Heart left ventricle (tissue), 16 donors: Measurements from ENCODE around the gene BTRC. TPM values are rescaled to one million over a fixed set of nuclear protein-coding genes. Genes with fewer than 3 reads are reported as not detected.
A peak's percentile ranks its signal among the peaks of the same experiment; 100 is the strongest.

Experiments used
- ATAC-seq, 4 donors: fragments of 200-7000 bp; cut with Tn5 transposase; one replicate each; pipeline ENCODE4 v1.9.1; 2020 to 2022; ENCODE audit warnings: moderate library complexity in 4 of 4, mild to moderate bottlenecking in 3 of 4, moderate number of reproducible peaks in 1 of 4
- DNase-seq, 5 donors: peaks; one replicate each; pipeline ENCODE4 v3.0.0-alpha.2; 2020
- H3K27ac ChIP-seq, 12 donors: fragments of 200-600 bp; sonication (generic) in 4 of 12; one replicate each; pipeline versions ENCODE4 v1.5.0 to v1.8.0; 2016 to 2022; ENCODE audit warnings: mild to moderate bottlenecking in 2 of 12
- H3K27me3 ChIP-seq, 9 donors: fragments of 200-600 bp; sonication (generic) in 2 of 9; one replicate each; pipeline versions ENCODE4 v1.5.1 to v1.8.0; 2016 to 2022; ENCODE audit warnings: mild to moderate bottlenecking in 3 of 9
- H3K36me3 ChIP-seq, 9 donors: fragments of 200-600 bp; sonication (generic) in 2 of 9; one replicate each; pipeline versions ENCODE4 v1.5.0 to v1.8.0; 2018 to 2022; ENCODE audit warnings: mild to moderate bottlenecking in 2 of 9
- H3K4me1 ChIP-seq, 12 donors: fragments of 200-600 bp; sonication (generic) in 4 of 12; one replicate each; pipeline versions ENCODE4 v1.5.0 to v1.8.0; 2016 to 2022; ENCODE audit warnings: mild to moderate bottlenecking in 3 of 12
- H3K4me3 ChIP-seq, 12 donors: fragments of 200-600 bp; sonication (generic) in 4 of 12; one replicate each; pipeline versions ENCODE4 v1.5.0 to v1.8.0; 2017 to 2022; ENCODE audit warnings: mild to moderate bottlenecking in 9 of 12, moderate library complexity in 4 of 12
- H3K9me3 ChIP-seq, 12 donors: fragments of 200-600 bp; sonication (generic) in 4 of 12; one replicate each; pipeline versions ENCODE4 v1.5.0 to v1.8.0; 2016 to 2022; ENCODE audit warnings: mild to moderate bottlenecking in 1 of 12
- POLR2A ChIP-seq, 2 donors: fragments of 450-650 bp; IDR thresholded peaks; one replicate each; pipeline ENCODE4 v1.6.1; 2017; ENCODE audit warnings: antibody characterized with exemption in 2 of 2, mild to moderate bottlenecking in 2 of 2, moderate library complexity in 2 of 2
- WGBS, 4 donors: extraction: QIAGEN DNeasy Blood & Tissue Kit in 2 of 4; methylation state at CpG; one replicate each; pipeline versions ENCODE4 v1.1.5 to v1.1.7; 2013 to 2018; 5-methylcytosine and 5-hydroxymethylcytosine counted together
- intact Hi-C, 10 donors: fragments of 100-400 bp; cut with DNase I; formaldehyde crosslinking; loops; one replicate each; pipeline versions ENCODE4 v1.11.1 to v1.14.2; 2022
- microRNA-seq, 4 donors: library from miRNA; unstranded; fragments of <30 nt; microRNA quantifications; one replicate each; pipeline versions ENCODE4 to v1.2.0, GENCODE V29; 2017 to 2020
- polyA plus RNA-seq, 2 donors: library from polyadenylated mRNA; stranded (reverse); fragments of 200-250 nt; gene quantifications; one replicate each; pipeline ENCODE4 v1.2.3, GENCODE V29; 2013
- total RNA-seq, 9 donors: library from RNA; depleted of rRNA in 2 of 9; stranded (reverse); fragments of >200 nt in 2 of 9; fragmentation: NEBNext Ultra II Directional in 3 of 9; extraction: Animal tissue kit (Norgen Biotek cat#: 25700) in 3 of 9; gene quantifications; one replicate each; pipeline versions ENCODE4 v1.1.0 to v1.2.4, GENCODE V29; 2016 to 2023
- TF ChIP-seq, protein P1 (sequence below), 12 donors: fragments of 200-600 bp; sonication (generic) in 4 of 12; IDR thresholded peaks; one replicate each; pipeline versions ENCODE4 v1.5.0 to v1.8.0; 2018 to 2022; ENCODE audit warnings: antibody characterized with exemption in 12 of 12, mild to moderate bottlenecking in 5 of 12
- donor health status: ischemic (EF 13 %, LVEDD 7.1; RV severe dilation, severe dysfunction).
- donor health status: healthy with polysubstance abuse.
- donor health status: DM: no; HTN: yes; CAD: no.
- donor health status: DM: no; HTN: no; CAD: no.
- donor health status: ischemic (EF 25% LVEDD 6.9; RV normal size, moderate dysfunction).
- donor health status: ischemic (EF 25% LVEDD 5.7; RV mildly dilated, moderate dysfunction).
- donor health status: healthy.
- donor health status: DM: yes; HTN: yes; CAD: no.
- donor health status: ischemic (EF 35%, LVEDD 5.7; RV mildly dilated, moderate dysfunction).
- donor health status: nonischemic (EF 11% LVEDD 7.7; RV severe dilation, severe dysfunction).
- donor health status: DM: yes; HTN: yes; CAD: no.
- donor health status: PGD.
- donor health status: ischemic (EF 29% LVEDD 5.4; RV normal size, mild dysfunction).
- donor health status: nonischemic (EF 23%, LVEDD 6.1; RV moderate dilation, normal function).

Gene BTRC
- total and polyA plus RNA-seq, 11 donors = 10.7 to 53.5 (median 32.1) TPM

DNA sequence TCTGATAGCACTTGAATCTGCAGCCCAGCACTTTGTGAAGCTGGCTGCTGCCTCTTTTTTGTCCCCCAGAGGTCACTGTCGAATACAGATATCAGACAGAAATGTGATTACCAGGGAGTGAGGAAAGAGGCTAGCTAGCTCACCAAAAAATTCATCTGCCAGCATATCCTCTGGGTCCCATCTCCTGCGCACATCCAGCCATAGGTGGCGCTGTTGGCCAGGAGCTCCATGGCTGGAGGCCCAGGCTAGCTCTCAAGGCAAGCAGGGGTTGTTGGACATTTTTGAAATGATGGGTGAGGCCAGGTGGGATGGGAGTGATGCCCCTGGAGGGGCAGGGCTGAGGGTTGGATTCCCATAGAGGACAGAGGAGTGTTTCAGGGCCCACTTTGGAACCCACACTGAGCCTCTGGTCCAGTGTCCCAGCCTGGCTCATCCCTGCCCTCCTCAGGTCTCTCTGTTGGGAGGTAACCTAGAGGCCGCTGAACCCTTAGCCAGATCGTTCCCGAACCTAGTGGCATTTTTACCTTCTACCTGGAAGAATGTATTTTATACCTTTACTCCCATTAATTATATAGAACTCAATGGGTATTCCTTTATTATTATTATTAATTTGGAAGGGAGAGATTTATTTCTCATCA is 248.9 kb downstream of the BTRC start:
- WGBS, 4 donors = 45 to 61% (median 53%) methylated on average over 4 to 6 of the region's 6 CpGs
- no peak overlapping the region for H3K4me3 ChIP-seq
- H3K36me3 ChIP-seq = peaks cover 0 to 45% (median 21%) of the 10 kb centered on the region in 9 donors
- ATAC-seq (peak; percentile 69 to 89 (median 82)), DNase-seq (peak; percentile 37 to 78 (median 63))
- TF ChIP-seq POLR2A (IDR thresholded peaks at IDR 0.05) = no peak
- TF ChIP-seq, protein P1, sequence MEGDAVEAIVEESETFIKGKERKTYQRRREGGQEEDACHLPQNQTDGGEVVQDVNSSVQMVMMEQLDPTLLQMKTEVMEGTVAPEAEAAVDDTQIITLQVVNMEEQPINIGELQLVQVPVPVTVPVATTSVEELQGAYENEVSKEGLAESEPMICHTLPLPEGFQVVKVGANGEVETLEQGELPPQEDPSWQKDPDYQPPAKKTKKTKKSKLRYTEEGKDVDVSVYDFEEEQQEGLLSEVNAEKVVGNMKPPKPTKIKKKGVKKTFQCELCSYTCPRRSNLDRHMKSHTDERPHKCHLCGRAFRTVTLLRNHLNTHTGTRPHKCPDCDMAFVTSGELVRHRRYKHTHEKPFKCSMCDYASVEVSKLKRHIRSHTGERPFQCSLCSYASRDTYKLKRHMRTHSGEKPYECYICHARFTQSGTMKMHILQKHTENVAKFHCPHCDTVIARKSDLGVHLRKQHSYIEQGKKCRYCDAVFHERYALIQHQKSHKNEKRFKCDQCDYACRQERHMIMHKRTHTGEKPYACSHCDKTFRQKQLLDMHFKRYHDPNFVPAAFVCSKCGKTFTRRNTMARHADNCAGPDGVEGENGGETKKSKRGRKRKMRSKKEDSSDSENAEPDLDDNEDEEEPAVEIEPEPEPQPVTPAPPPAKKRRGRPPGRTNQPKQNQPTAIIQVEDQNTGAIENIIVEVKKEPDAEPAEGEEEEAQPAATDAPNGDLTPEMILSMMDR (IDR thresholded peaks at IDR 0.05) = peak; percentile 69 to 94 (median 83)
- intact Hi-C loops = loop anchor here (1.0 to 10.0 kb wide), 7 partner anchors 92 to 472 kb away; partner anchors contain the start of genes FBXW4 (in 1 of the 10) and NPM3 (in 1 of the 10)
- H3K27ac ChIP-seq = no peak overlapping the region
- H3K9me3 ChIP-seq = no peaks in the 10 kb centered on the region
- H3K4me1 ChIP-seq = peaks cover 0 to 16% (median 4%) of the 10 kb centered on the region in 12 donors
- no peaks in the 10 kb centered on the region for H3K27me3 ChIP-seq

Small RNA genes within 50 kb of the gene (microRNA-seq; reads per million reads assigned to microRNA genes)
- gene MIR3158-1 = 0 reads per million in 4 donors
- gene MIR3158-2 = 0 reads per million in 4 donors

Other genes starting within 250 kb of the BTRC start
- under 1 TPM in 6 of 9 donors, not detected in 3; 0.15 to 0.94 (median 0.20) TPM for gene TLX1, start 222.9 kb upstream of the BTRC start, total RNA-seq
- under 1 TPM; 0.08 to 0.15 TPM for gene TLX1, start 222.9 kb upstream of the BTRC start, polyA plus RNA-seq
- gene LBX1, start 124.7 kb upstream of the BTRC start, total RNA-seq = under 1 TPM in 1 of 9 donors, not detected in 8; 0.08 TPM
- not detected for gene LBX1, start 124.7 kb upstream of the BTRC start, polyA plus RNA-seq
- gene POLL, start 234.1 kb downstream of the BTRC start, total RNA-seq = 10 to 100 TPM; 12.3 to 21.6 (median 18.0) TPM
- gene POLL, start 234.1 kb downstream of the BTRC start, polyA plus RNA-seq = 10 to 100 TPM; 13.0 to 15.8 TPM
- gene DPCD, start 234.2 kb downstream of the BTRC start, total RNA-seq = 10 to 100 TPM; 16.3 to 42.9 (median 23.2) TPM
- 10 to 100 TPM; 29.9 to 41.3 TPM for gene DPCD, start 234.2 kb downstream of the BTRC start, polyA plus RNA-seq